Activated T-cell treated with anti-CD3 and anti-CD28 coated beads for 1 hour (primary cell): Measurements from ENCODE around the gene B2M.
"Not testable (repeated sequence)": the region's sequence is repeated elsewhere in the genome, so short reads cannot be mapped to it uniquely, and the experiment has no call there.

ENCODE experiments used
- DNase-seq: peaks from one replicate; pipeline ENCODE4 v3.0.0-alpha.2; 2020; ENCODE audit warnings: low read depth

B2M gene

DNA sequence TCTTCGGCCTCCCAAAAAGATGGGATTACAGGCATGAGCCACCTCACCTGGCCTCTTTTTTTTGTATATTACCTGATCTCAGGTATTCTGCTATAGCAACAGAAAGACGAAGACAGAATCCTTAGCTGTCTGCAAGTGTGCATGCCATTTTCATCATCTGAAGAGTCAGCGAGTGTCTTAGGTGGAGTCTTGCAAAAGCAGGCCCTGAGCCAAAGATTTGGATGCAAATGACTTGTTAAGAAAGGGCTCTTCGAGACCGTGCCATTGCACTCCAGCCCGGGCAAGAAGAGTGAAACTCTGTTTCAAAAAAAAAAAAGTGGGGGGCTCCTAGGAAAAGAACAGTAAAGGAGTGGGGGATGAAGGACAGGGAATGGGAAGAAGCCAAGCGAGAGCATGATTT is 14.8 kb downstream of the B2M start:
- DNase-seq, result no peak

GRCh38 chr15:44726568-44727484 is 15.5 kb downstream of the B2M start:
- DNase-seq, result peak; percentile 48

- DNase-seq, result no peak
These were observed 16.3 kb downstream of the B2M start for GRCh38 chr15:44727485-44728231.

GRCh38 chr15:44728232-44728575 is 16.9 kb downstream of the B2M start:
- DNase-seq, result not testable (repeated sequence)

DNA sequence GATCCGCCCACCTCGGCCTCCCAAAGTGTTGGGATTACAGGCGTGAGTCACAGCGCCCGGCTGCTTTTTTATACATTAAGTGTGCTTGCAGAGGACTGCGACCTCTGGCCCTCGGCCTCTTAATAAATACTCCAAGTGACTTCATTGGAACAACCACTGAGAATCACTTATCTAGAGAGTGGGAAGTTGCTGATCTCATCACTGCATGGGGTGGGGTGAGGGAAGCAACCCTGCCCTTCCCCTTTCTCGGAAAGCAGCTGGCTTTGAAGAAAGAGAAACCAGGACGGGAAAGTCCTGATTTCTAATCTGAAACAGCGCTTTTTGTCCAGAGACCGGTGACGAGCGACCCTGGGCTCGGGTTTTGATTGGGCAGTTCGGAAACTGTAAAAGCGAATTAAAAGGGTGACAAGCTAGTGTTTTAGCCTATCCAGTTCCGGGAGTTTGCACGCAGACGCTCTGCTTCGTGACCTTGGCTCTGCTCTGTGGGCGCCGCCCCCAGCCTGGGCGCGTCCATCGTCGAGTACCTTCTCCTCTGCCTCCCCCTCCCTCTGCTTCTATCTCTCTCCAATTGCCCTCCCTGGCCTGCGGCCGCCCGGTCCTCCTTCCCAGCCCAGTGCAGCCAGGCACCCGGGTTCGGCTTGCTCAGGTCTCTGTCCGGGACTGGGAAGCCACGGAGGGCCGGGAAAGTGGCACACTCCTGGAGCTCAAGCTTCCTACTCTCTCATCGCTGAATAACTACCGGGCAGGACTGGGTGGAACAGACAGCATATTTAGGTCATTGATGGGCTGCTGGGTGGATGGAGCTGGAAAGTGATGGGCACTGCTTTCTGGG is 17.5 kb downstream of the B2M start:
- DNase-seq, result peak; percentile 86

DNA sequence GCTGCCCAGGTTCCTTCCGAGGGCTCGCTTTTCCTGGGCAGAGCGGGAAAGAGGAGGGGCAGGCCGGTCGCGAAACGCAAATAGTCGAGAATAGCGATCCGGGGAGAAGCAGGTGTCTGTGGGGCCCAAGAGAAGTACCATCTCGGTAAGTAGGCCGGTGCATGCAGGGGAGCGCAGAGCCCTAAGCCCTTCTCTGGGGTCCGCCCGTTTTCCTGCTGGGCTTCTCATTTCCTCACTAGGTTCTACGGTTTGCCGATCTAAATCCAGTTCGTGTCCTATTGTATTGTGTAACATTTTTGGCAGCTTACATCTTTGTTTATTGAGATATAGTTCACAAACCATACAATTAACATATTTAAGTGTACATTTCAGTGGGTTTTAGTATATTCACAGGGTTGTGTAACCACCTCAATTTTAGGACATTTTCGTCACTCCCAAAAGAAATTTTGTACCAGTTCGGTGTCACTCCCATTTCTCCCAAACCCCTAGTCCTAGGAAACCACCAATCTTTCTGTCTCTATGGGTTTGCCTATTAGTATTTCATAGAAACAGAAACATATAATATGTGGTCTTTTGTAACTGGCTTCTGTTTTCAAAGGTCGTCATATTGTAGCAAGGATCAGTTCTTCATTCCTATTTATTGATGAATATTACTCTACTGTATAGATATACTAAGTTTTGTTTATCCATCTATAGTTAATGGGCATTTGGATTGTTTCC is 18.3 kb downstream of the B2M start:
- DNase-seq, result no peak

DNA sequence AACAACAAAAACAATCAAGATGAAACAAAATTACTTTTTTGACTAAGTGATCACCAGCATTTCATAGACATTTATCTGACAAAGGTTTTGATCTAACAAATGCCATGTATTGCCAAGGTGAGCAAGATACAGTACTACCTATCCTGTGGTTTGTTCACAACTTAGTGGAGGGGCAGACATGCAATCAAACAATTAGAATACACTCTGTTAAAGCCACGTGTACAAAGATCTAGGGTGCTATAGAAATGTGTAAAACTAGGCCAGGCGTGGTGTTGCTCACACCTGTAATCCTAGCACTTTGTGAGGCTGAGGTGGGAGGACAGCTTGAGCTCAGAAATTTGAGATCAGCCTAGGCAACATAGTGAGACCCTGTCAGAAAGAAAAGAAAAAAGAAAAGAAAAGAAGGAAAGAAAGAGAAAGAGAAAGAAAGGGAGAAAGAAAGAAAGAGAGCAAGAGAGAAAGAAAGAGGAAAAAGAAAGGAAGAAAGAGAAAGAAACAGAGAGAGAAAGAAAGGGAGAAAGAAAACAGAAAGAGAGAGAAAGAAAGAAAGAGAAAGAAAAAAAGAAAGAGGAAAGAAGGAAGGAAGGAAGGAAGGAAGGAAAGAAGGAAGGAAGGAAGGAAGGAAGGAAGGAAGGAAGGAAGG is 23.6 kb downstream of the B2M start:
- DNase-seq, result no peak

DNA sequence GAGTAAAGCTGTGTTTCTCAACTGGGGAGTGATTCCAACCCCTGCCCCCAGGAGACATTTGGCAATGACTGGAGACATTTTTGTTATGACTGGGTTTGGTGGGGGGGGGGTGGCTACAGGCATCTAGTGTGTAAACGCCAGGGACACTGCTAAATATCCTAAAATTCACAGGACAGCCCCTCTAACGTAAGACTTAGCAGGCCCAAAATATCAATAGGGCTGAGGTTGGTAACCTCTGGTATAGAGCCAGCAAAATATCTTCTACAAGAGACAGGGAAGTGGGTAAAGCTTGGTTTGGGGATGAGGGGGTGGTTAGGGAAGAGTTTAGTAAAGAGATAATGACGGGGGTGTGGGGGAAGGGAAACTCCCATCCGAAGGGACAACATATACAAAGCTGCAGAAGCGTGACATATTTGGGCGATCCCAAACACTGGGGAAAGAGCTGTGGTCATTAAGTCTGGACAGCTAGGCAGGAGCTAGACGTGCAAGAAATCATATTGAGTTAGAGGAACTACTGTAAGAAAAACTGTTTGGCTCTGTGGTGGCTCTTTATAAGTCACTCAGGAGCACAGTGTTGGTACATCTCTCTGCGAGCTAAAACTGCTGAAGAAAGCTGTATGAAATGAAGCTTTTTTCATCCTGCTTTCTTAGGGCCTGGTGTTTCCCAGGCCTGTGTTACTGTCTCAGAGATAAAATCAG is 24.3 kb downstream of the B2M start:
- DNase-seq, result no peak

- no peak for DNase-seq
These were observed 25.0 kb downstream of the B2M start, which contains the start of gene TRIM69 for GRCh38 chr15:44736181-44736765. Gene TRIM69, plus strand, starts transcription at chr15:44736528. Its CDS starts 177 bp downstream, at chr15:44736705.

- no peak for DNase-seq
These were observed 27.1 kb downstream of the B2M start for GRCh38 chr15:44738340-44738984.

GRCh38 chr15:44739222-44739847 is 28.0 kb downstream of the B2M start:
- not testable (repeated sequence) for DNase-seq

GRCh38 chr15:44743454-44743853 is 32.1 kb downstream of the B2M start:
- DNase-seq, result not testable (repeated sequence)

GRCh38 chr15:44753345-44753744 is 42.0 kb downstream of the B2M start:
- DNase-seq, result no peak

GRCh38 chr15:44763187-44763586 is 51.9 kb downstream of the B2M start:
- no peak for DNase-seq

- no peak for DNase-seq
These were observed 52.5 kb downstream of the B2M start for GRCh38 chr15:44763848-44764247.

DNA sequence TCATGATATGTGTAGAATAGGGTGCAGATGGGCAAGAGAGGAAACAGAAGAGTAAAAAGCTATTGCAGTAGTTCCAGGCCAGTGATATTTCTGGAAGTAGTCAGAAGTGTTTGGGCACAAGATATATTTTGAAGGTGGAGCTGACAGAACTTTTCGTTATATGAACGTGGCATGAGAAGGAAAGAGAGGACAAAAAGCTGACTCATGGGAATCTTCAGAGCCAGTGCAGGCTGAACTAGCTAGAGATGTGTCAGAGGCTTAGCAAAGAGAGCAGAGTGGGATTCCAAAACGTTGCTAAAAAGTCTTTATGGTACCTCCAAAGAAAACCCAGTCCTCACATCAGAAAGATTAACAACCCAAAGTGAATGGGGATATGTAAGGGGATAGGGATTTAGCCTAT is 53.7 kb downstream of the B2M start:
- no peak for DNase-seq
